Stomach (tissue), 9 donors: ENCODE results near the gene CASP12. TPM values are rescaled to one million over a fixed set of nuclear protein-coding genes. Genes with fewer than 3 reads are reported as not detected.
A peak's percentile ranks its signal among the peaks of the same experiment; 100 is the strongest.

Experiments used
- DNase-seq, 2 donors: peaks; one replicate each; pipeline versions ENCODE4 v3.0.0 to v3.0.0-alpha.2; 2013 to 2019
- H3K27ac ChIP-seq, 5 donors: fragments of 200-600 bp in 4 of 5; sonication (generic) in 4 of 5; one replicate each; pipeline ENCODE4 v1.5.1; 2013 to 2019; ENCODE audit warnings: mild to moderate bottlenecking in 1 of 5, moderate library complexity in 1 of 5
- H3K27me3 ChIP-seq, 3 donors: fragments of 200-600 bp; sonication (generic); one replicate each; pipeline ENCODE4 v1.5.1; 2017 to 2019; ENCODE audit warnings: mixed run types in 1 of 3
- H3K36me3 ChIP-seq, 4 donors: fragments of 200-600 bp; sonication (generic); 1 replicate in 3 of 4; 2 replicates in 1 of 4; pipeline ENCODE4 v1.5.1; 2016 to 2019
- H3K4me1 ChIP-seq, 4 donors: fragments of 200-600 bp; sonication (generic); one replicate each; pipeline ENCODE4 v1.5.1; 2016 to 2019
- H3K4me3 ChIP-seq, 4 donors: fragments of 200-600 bp; sonication (generic) in 3 of 4; one replicate each; pipeline ENCODE4 v1.5.1; 2016 to 2019; ENCODE audit warnings: mild to moderate bottlenecking in 1 of 4
- H3K9me3 ChIP-seq, 4 donors: fragments of 200-600 bp; sonication (generic); one replicate each; pipeline ENCODE4 v1.5.1; 2016 to 2019
- EP300 ChIP-seq: sonication (generic); formaldehyde crosslinking; IDR thresholded peaks from one replicate; pipeline ENCODE4 v1.6.1; 2017; ENCODE audit warnings: antibody characterized with exemption
- POLR2A ChIP-seq, 4 donors: fragments of 450-650 bp; IDR thresholded peaks; one replicate each; pipeline ENCODE4 v1.6.1; 2016; ENCODE audit warnings: antibody characterized with exemption in 4 of 4, control low read depth in 2 of 4, mild to moderate bottlenecking in 1 of 4, moderate library complexity in 1 of 4
- POLR2AphosphoS5 ChIP-seq, 3 donors: sonication (generic); formaldehyde crosslinking; IDR thresholded peaks; one replicate each; pipeline ENCODE4 v1.6.1; 2016; ENCODE audit warnings: antibody characterized with exemption in 3 of 3
- WGBS, 5 donors: extraction: QIAGEN DNeasy Blood & Tissue Kit in 3 of 5; methylation state at CpG; one replicate each; pipeline versions ENCODE4 v1.1.5 to v1.1.7; 2013 to 2018; 5-methylcytosine and 5-hydroxymethylcytosine counted together
- intact Hi-C: fragments of 100-400 bp; cut with DNase I; formaldehyde crosslinking; loops from one replicate; pipeline ENCODE4 v1.15.1; 2023; ENCODE audit warnings: low total_unique reads
- polyA plus RNA-seq, 3 donors: library from polyadenylated mRNA; stranded (reverse); fragments of 200-250 nt; gene quantifications; one replicate each; pipeline ENCODE4 v1.2.3, GENCODE V29; 2013
- total RNA-seq, 5 donors: library from RNA; depleted of rRNA; stranded (reverse); fragments of >200 nt; gene quantifications; one replicate each; pipeline versions ENCODE4 v1.1.0 to v1.2.3, GENCODE V29; 2014 to 2016
- TF ChIP-seq, protein P1 (sequence below), 7 experiments: fragments of 450-650 bp in 4 of 7; fragments of 200-600 bp in 3 of 7; sonication (generic) in 3 of 7; IDR thresholded peaks; one replicate each; pipeline ENCODE4 v1.5.1; 2016 to 2019; ENCODE audit warnings: antibody characterized with exemption in 7 of 7, control low read depth in 2 of 7, mild to moderate bottlenecking in 1 of 7
- donor health status: healthy with polysubstance abuse.
- donor health status: Bipolar disorder and iron deficiency.
- donor health status: healthy.

CASP12 gene
- total and polyA plus RNA-seq, 8 donors = 0.23 to 8.5 (median 2.2) TPM; not detected in 3

DNA sequence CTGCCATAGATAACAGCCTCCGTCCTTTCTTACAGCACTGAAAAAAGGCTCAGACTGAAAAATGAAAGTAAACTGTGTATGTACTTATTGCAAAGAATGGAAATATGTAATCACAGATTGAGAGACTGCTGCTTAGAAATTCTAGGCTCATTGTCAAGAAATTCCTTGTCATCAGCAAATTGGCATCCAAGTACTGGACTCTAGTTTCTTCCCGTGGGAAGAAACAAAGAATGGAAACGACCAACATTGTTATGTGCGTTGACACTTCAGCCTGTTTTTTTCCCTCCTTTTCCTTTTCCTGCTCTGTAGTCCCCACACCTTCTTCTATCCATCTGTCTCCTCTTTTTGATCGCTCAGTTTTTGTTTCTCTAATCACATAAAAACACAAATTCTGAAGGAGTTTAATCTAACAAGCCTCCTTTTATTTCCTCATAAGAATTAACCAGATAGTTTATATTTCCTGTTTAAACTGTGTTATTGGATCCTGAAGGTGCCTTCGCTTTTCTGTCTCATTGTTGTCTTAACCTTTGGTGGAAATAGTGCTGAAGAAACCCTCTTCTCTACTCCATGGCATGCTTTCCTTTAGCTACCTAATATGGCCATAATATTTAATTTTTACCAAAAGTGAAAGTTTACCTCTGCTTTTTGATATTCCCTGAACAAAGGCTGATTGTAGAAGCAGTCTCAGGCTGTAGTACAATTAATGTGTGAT lies 20.0 kb upstream of the CASP12 start:
- Histone ChIP-seq H3K27ac (peak overlapping the region in 4 of 5 donors; percentile 45 to 76 (median 67)), H3K9me3 (no peaks in the 10 kb centered on the region), H3K27me3 (no peaks in the 10 kb centered on the region), H3K36me3 (no peaks in the 10 kb centered on the region), H3K4me3 (peak overlapping the region; percentile 35 to 45 (median 36)), H3K4me1 (peaks cover 0 to 19% (median 3%) of the 10 kb centered on the region in 4 donors)
- WGBS, 5 donors = 8 to 15% (median 12%) methylated on average over 6 of the region's 6 CpGs
- intact Hi-C loops = no loop called here
- peak in 2 of 3 donors; percentile 11 to 31 for TF ChIP-seq POLR2AphosphoS5 (IDR thresholded peaks at IDR 0.05)
- TF ChIP-seq, protein P1, sequence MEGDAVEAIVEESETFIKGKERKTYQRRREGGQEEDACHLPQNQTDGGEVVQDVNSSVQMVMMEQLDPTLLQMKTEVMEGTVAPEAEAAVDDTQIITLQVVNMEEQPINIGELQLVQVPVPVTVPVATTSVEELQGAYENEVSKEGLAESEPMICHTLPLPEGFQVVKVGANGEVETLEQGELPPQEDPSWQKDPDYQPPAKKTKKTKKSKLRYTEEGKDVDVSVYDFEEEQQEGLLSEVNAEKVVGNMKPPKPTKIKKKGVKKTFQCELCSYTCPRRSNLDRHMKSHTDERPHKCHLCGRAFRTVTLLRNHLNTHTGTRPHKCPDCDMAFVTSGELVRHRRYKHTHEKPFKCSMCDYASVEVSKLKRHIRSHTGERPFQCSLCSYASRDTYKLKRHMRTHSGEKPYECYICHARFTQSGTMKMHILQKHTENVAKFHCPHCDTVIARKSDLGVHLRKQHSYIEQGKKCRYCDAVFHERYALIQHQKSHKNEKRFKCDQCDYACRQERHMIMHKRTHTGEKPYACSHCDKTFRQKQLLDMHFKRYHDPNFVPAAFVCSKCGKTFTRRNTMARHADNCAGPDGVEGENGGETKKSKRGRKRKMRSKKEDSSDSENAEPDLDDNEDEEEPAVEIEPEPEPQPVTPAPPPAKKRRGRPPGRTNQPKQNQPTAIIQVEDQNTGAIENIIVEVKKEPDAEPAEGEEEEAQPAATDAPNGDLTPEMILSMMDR (IDR thresholded peaks at IDR 0.05) = no peak
- peak in 1 of 2 donors; percentile 64 for DNase-seq

GRCh38 chr11:104917271-104918112 lies 19.2 kb upstream of the CASP12 start:
- no peaks in the 10 kb centered on the region for H3K36me3 ChIP-seq
- DNase-seq = no peak
- peak overlapping the region; percentile 35 to 45 (median 36) for H3K4me3 ChIP-seq
- H3K4me1 ChIP-seq = peaks cover 0 to 19% (median 3%) of the 10 kb centered on the region in 4 donors
- intact Hi-C loops = no loop called here
- peak overlapping the region in 4 of 5 donors; percentile 45 to 76 (median 67) for H3K27ac ChIP-seq
- TF ChIP-seq EP300 = no peak
- no peak for TF ChIP-seq POLR2AphosphoS5 (IDR thresholded peaks at IDR 0.05)
- TF ChIP-seq POLR2A (IDR thresholded peaks at IDR 0.05) = no peak
- TF ChIP-seq, protein P1 (IDR thresholded peaks at IDR 0.05) = no peak
- no peaks in the 10 kb centered on the region for H3K27me3 ChIP-seq
- no peaks in the 10 kb centered on the region for H3K9me3 ChIP-seq
- 25 to 37% (median 32%) methylated on average over 4 of the region's 4 CpGs for WGBS, 5 donors

DNA sequence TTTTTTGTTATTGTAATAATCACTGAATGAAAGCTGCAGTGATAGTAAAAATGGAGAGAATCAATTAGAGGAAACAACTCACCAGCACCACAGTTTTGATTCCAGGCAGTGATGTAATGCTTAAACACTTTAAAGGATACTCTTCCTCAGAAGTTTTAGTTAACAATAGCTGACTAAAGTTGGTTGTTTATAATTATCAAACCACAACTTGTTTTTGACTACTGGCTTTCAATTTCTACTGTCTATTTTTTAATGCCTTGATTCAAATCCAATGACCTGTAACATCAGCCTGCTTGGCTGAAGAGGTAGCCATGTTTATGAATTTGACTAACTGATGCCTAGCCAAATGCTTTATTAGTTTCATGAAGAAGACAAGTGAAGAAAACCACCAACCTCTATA lies 18.2 kb upstream of the CASP12 start:
- no peak for DNase-seq
- intact Hi-C loops = no loop called here
- no peaks in the 10 kb centered on the region for H3K36me3 ChIP-seq
- no peak overlapping the region for H3K4me3 ChIP-seq
- H3K27ac ChIP-seq = peak overlapping the region in 2 of 5 donors; percentile 69 to 76
- TF ChIP-seq, protein P1 (IDR thresholded peaks at IDR 0.05) = no peak
- TF ChIP-seq POLR2AphosphoS5 (IDR thresholded peaks at IDR 0.05) (no peak), EP300 (no peak), POLR2A (IDR thresholded peaks at IDR 0.05) (no peak)
- no peaks in the 10 kb centered on the region for H3K27me3 ChIP-seq
- H3K4me1 ChIP-seq = peaks cover 0 to 19% (median 3%) of the 10 kb centered on the region in 4 donors
- H3K9me3 ChIP-seq = no peaks in the 10 kb centered on the region

- no peaks in the 10 kb centered on the region for H3K27me3 ChIP-seq
- H3K27ac ChIP-seq = no peak overlapping the region
- no peaks in the 10 kb centered on the region for H3K9me3 ChIP-seq
- TF ChIP-seq EP300 (no peak), POLR2AphosphoS5 (IDR thresholded peaks at IDR 0.05) (no peak), POLR2A (IDR thresholded peaks at IDR 0.05) (no peak)
- TF ChIP-seq, protein P1 (IDR thresholded peaks at IDR 0.05) = no peak
- 87 to 92% (median 91%) methylated on average over 3 of the region's 3 CpGs for WGBS, 5 donors
- H3K4me1 ChIP-seq = peaks cover 0 to 6% (median under 1%) of the 10 kb centered on the region in 4 donors
- H3K36me3 ChIP-seq = no peaks in the 10 kb centered on the region
- H3K4me3 ChIP-seq = no peak overlapping the region
- DNase-seq = no peak
- intact Hi-C loops = no loop called here
Observed at GRCh38 chr11:104912102-104912501, 13.8 kb upstream of the CASP12 start.
